ENCODE measurements around the gene RFT1. TPM values are rescaled to one million over a fixed set of nuclear protein-coding genes. Genes with fewer than 3 reads are reported as not detected.

RFT1 gene
- total and polyA plus RNA-seq, 2 of the 13 experiments (the other 11 are each of a cell fraction or from before 2014, with no cell fraction given), result 23.2 to 37.0 TPM

- TF ChIP-seq NFAT5 (CRISPR knock-in tag; IDR thresholded peaks at IDR 0.05) (no peak), HIC2 (CRISPR knock-in tag; IDR thresholded peaks at IDR 0.05; ENCODE audit: low read depth) (no peak)
Observed at GRCh38 chr3:53065841-53066480, 64.3 kb downstream of the RFT1 start (continued).

- Histone ChIP-seq H3K9ac (ENCODE audit: insufficient read depth, low read depth, low read length) (no peak overlapping the region), H3K79me2 (ENCODE audit: insufficient read depth, low read length) (no peaks in the 10 kb centered on the region), H3K27me3 (ENCODE audit: control insufficient read depth in 1 of 2, insufficient read depth in 2 of 2, low read length in 2 of 2) (peaks cover under 1 to 3% of the 10 kb centered on the region in 2 experiments; a peak in 3 of 5 replicates), H3K4me2 (ENCODE audit: low read depth, low read length) (no peak overlapping the region), H2AFZ (ENCODE audit: low read length) (no peak overlapping the region), H3K9me3 (ENCODE audit: low read length) (no peaks in the 10 kb centered on the region), H3K27ac (ENCODE audit: extremely low read length, insufficient read depth, low read length) (no peak overlapping the region), H4K20me1 (ENCODE audit: insufficient read depth, low read length) (no peaks in the 10 kb centered on the region), H3K4me3 (replicated peaks in 1 of 3; ENCODE audit: insufficient read depth in 1 of 3, low read depth in 2 of 3, low read length in 3 of 3) (no peak overlapping the region), H3K4me1 (ENCODE audit: insufficient read depth, low read length) (no peaks in the 10 kb centered on the region), H3K36me3 (replicated peaks in 1 of 2; ENCODE audit: control insufficient read depth in 1 of 2, insufficient read depth in 2 of 2, low read length in 2 of 2) (no peaks in the 10 kb centered on the region)
- POLR2A ChIA-PET, result no interaction called here
- no peak for DNase-seq (ENCODE audit: low spot score)
- in situ Hi-C loops (cut with HindIII; ENCODE audit: extremely low pct_ligation_motif_present, low pct_unique_long_range_greater_than_20kb) (no loop called here), intact Hi-C loops (cut with micrococcal nuclease; ENCODE audit: unreplicated experiment) (no loop called here)
- no peak for ATAC-seq
- BruUV-seq (replicated peaks), result no TSS peak
- CTCF ChIA-PET (ENCODE audit: low intra/inter-chr PET ratio, low total read pairs), result no interaction called here
- FAIRE-seq, result no peak
- 63% methylated on average over 2 of the region's 2 CpGs for WGBS (ENCODE audit: low lambda C conversion rate)
- TF ChIP-seq FOSL2 (CRISPR knock-in tag; IDR thresholded peaks at IDR 0.05) (no peak), DZIP1 (CRISPR knock-in tag; IDR thresholded peaks at IDR 0.05) (no peak), ZNF841 (CRISPR knock-in tag; IDR thresholded peaks at IDR 0.05; ENCODE audit: borderline replicate concordance) (no peak), LCORL (IDR thresholded peaks at IDR 0.05) (no peak), LCORL (CRISPR knock-in tag; IDR thresholded peaks at IDR 0.05) (no peak), ZNF737 (CRISPR knock-in tag; IDR thresholded peaks at IDR 0.05; ENCODE audit: borderline replicate concordance) (no peak), SRY (CRISPR knock-in tag; IDR thresholded peaks at IDR 0.05) (no peak), SNAI1 (CRISPR knock-in tag; IDR thresholded peaks at IDR 0.05; ENCODE audit: borderline replicate concordance) (no peak), ZNF619 (CRISPR knock-in tag; IDR thresholded peaks at IDR 0.05) (no peak), U2AF2 (IDR thresholded peaks at IDR 0.05; ENCODE audit: low read depth, low read length) (no peak), KMT2A (CRISPR knock-in tag; IDR thresholded peaks at IDR 0.05) (no peak)
Observed at GRCh38 chr3:53062905-53063304, 67.3 kb downstream of the RFT1 start.
